NT2/D1 (cell line): ENCODE data around the gene SP9.
"Not testable (repeated sequence)": the region's sequence is repeated elsewhere in the genome, so short reads cannot be mapped to it uniquely, and the experiment has no call there.

ENCODE experiments used
- DNase-seq: peaks from one replicate; pipeline ENCODE4 v3.0.0-alpha.2; 2011; ENCODE audit warnings: low read depth, low spot score
- H3K27me3 ChIP-seq: 2 replicates; pipeline ENCODE4 v1.6.0; 2011; ENCODE audit warnings: mild to moderate bottlenecking; ENCODE audit not compliant: insufficient read length, insufficient read depth
- H3K36me3 ChIP-seq: 2 replicates; pipeline ENCODE4 v1.6.1; 2011; ENCODE audit warnings: mild to moderate bottlenecking, low read length, mixed read lengths; ENCODE audit not compliant: insufficient read depth, insufficient read length
- H3K4me1 ChIP-seq: 2 replicates; pipeline ENCODE4 v1.5.1; 2011; ENCODE audit not compliant: insufficient read depth, insufficient read length
- H3K4me3 ChIP-seq: 2 replicates; pipeline ENCODE4 v1.5.1; 2011; ENCODE audit warnings: low read depth; ENCODE audit not compliant: insufficient read length
- H3K9ac ChIP-seq: 2 replicates; pipeline ENCODE4 v1.6.0; 2011; ENCODE audit warnings: low read depth; ENCODE audit not compliant: insufficient read length
- H3K9me3 ChIP-seq: 2 replicates; pipeline ENCODE4 v1.5.1; 2011; ENCODE audit warnings: mild to moderate bottlenecking, low read length; ENCODE audit not compliant: insufficient read depth
- SUZ12 ChIP-seq: IDR thresholded peaks from 2 replicates; pipeline ENCODE4 v1.6.1; 2011; ENCODE audit not compliant: insufficient read length, insufficient read depth; ENCODE audit errors: extremely low read depth
- YY1 ChIP-seq: IDR thresholded peaks from 2 replicates; pipeline ENCODE4 v1.6.1; 2011; ENCODE audit not compliant: insufficient read length, insufficient read depth
- ZNF274 ChIP-seq: IDR thresholded peaks from 2 replicates; pipeline ENCODE4 v1.6.1; 2011; ENCODE audit warnings: mild to moderate bottlenecking, low read depth, low read length

SP9 gene

GRCh38 chr2:174362949-174363348 is 28.2 kb downstream of the SP9 start:
- no peak for DNase-seq
- Histone ChIP-seq H3K4me1 (no peaks in the 10 kb centered on the region), H3K27me3 (no peaks in the 10 kb centered on the region), H3K9me3 (peaks cover 30% of the 10 kb centered on the region), H3K36me3 (peaks cover 5% of the 10 kb centered on the region), H3K4me3 (no peak overlapping the region), H3K9ac (no peak overlapping the region)
- TF ChIP-seq YY1, result no peak
- TF ChIP-seq SUZ12, result no peak
- TF ChIP-seq ZNF274, result no peak

- DNase-seq, H3K36me3 ChIP-seq, H3K27me3 ChIP-seq, H3K9ac ChIP-seq, H3K4me3 ChIP-seq, H3K4me1 ChIP-seq: not testable (repeated sequence)
- H3K9me3 ChIP-seq, result peaks cover 30% of the 10 kb centered on the region
These were observed 28.9 kb downstream of the SP9 start for GRCh38 chr2:174363492-174364225.

GRCh38 chr2:174364628-174365027 is 29.9 kb downstream of the SP9 start:
- Histone ChIP-seq H3K36me3 (peaks cover 8% of the 10 kb centered on the region), H3K9ac (no peak overlapping the region)
- no peak for DNase-seq

DNA sequence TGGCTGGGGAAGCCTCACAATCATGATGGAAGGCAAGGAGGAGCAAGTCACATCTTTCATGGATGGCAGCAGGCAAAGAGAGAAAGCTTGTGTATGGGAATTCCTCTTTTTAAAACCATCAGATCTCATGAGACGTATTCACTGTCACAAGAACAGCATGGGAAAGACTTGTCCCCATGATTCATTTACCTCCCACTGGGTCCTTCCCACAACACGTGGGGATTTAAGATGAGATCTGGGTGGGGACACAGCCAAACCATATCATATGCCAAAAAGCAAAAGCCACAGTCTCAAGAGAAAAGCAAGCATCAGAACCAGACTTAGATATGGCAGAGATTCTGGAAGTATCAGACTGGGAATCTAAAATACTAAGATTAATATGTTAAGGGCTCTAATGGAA is 30.8 kb downstream of the SP9 start:
- H3K36me3 ChIP-seq, result peaks cover 14% of the 10 kb centered on the region
- no peak overlapping the region for H3K4me3 ChIP-seq
- DNase-seq, result no peak
- peaks cover 30% of the 10 kb centered on the region for H3K9me3 ChIP-seq
- TF ChIP-seq YY1 (no peak), ZNF274 (no peak), SUZ12 (no peak)
- no peaks in the 10 kb centered on the region for H3K27me3 ChIP-seq
- no peaks in the 10 kb centered on the region for H3K4me1 ChIP-seq
- H3K9ac ChIP-seq, result no peak overlapping the region

More at GRCh38 chr2:174364628-174365027, 29.9 kb downstream of the SP9 start:
- Histone ChIP-seq H3K4me1 (no peaks in the 10 kb centered on the region), H3K4me3 (no peak overlapping the region), H3K9me3 (peaks cover 30% of the 10 kb centered on the region), H3K27me3 (no peaks in the 10 kb centered on the region)
- TF ChIP-seq SUZ12 (no peak), ZNF274 (no peak), YY1 (no peak)

DNA sequence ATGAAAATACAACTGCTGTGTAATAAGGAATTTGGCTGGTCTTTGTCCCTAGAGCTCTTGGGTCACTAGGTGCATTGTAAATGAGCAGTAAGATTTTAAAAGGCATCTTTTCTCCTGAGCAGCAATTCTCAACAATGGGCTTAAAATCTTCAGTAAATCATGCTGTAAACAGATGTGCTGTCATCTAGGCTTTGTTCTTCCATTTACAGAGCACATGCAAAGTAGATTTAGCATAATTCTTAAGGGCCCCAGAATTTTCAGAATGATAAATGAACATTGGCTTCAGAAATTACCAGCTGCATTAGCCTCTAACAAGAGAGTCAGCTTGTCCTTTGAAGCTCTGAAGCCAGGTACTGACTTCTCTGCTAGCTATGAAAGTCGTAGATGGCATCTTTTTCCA is 33.9 kb downstream of the SP9 start:
- DNase-seq, result no peak
- H3K4me1 ChIP-seq, result no peaks in the 10 kb centered on the region
- H3K27me3 ChIP-seq, result no peaks in the 10 kb centered on the region
- peaks cover 26% of the 10 kb centered on the region for H3K9me3 ChIP-seq
- TF ChIP-seq SUZ12, result no peak
- no peak for TF ChIP-seq YY1
- TF ChIP-seq ZNF274, result no peak
- no peak overlapping the region for H3K9ac ChIP-seq
- H3K4me3 ChIP-seq, result no peak overlapping the region
- peaks cover 22% of the 10 kb centered on the region for H3K36me3 ChIP-seq

DNA sequence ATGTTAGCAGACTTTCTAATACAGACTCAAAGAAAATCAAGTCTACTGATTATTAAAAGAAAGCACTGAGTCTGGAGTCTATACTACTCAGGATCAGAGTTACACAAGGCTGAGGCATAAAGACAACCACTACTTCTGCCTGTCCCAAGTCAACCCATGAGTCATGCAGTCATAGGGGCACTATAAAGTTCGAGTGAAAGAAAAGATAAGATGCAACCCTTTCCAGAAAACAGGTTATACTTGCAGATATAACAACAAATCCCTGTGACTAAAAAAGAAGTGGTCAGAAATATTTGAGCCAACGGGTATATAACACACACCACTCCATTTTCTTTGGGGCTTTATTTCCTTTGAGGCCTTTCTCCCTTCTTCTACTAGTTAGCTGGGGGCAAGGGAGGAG is 42.2 kb downstream of the SP9 start:
- DNase-seq, result no peak
- Histone ChIP-seq H3K27me3 (no peaks in the 10 kb centered on the region), H3K9me3 (no peaks in the 10 kb centered on the region), H3K4me3 (no peak overlapping the region), H3K9ac (no peak overlapping the region), H3K36me3 (peaks cover 50% of the 10 kb centered on the region), H3K4me1 (no peaks in the 10 kb centered on the region)
- TF ChIP-seq ZNF274 (no peak), YY1 (no peak), SUZ12 (no peak)

DNA sequence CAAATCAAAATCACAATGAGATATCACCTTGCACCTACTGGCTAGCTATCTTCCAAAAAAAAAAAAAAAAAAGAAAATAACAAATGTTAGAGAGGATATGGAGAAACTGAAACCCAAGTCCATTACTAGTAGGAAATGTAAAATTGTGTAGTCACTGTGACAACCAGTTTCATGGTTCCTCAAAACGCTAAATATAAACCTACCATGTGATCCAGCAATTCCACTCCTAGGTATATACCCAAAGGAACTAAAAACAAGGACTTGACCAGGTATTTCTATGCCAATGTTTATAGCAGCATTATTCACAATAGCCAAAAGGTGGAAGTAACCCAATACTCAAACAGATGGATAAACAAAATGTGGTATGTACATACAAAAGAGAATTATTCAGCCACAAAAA is 49.0 kb downstream of the SP9 start:
- no peaks in the 10 kb centered on the region for H3K9me3 ChIP-seq
- DNase-seq, result no peak

GRCh38 chr2:174385201-174385600 is 50.4 kb downstream of the SP9 start:
- H3K9me3 ChIP-seq, result no peaks in the 10 kb centered on the region
- no peak overlapping the region for H3K4me3 ChIP-seq
- H3K36me3 ChIP-seq, result peaks cover 37% of the 10 kb centered on the region
- H3K27me3 ChIP-seq, result no peaks in the 10 kb centered on the region
- H3K4me1 ChIP-seq, result no peaks in the 10 kb centered on the region
- H3K9ac ChIP-seq, result no peak overlapping the region
- TF ChIP-seq YY1 (no peak), ZNF274 (no peak), SUZ12 (no peak)
- no peak for DNase-seq

More for the DNA sequence above, 49.0 kb downstream of the SP9 start:
- Histone ChIP-seq H3K9ac (no peak overlapping the region), H3K4me1 (no peaks in the 10 kb centered on the region), H3K27me3 (no peaks in the 10 kb centered on the region), H3K36me3 (peaks cover 38% of the 10 kb centered on the region), H3K4me3 (no peak overlapping the region)
- no peak for TF ChIP-seq SUZ12
- TF ChIP-seq ZNF274, result no peak
- no peak for TF ChIP-seq YY1
